OCI-LY3 (cell line): ENCODE results near the gene GPAM.
A peak's percentile ranks its signal among the peaks of the same experiment; 100 is the strongest.

Experiments
- H2AFZ ChIP-seq: fragments of 200-600, 300-600 bp; shearing (Covaris generic); 2 replicates; pipeline ENCODE4 v1.6.0; 2014; ENCODE audit warnings: antibody characterized with exemption, low read depth, low read length
- H3K27ac ChIP-seq: fragments of 200-600, 300-600 bp; sonication (generic); 2 replicates; pipeline ENCODE4 v1.5.1; 2014; ENCODE audit warnings: mild to moderate bottlenecking, low read length, moderate library complexity, mixed read lengths
- H3K27me3 ChIP-seq: fragments of 200-600, 300-600 bp; sonication (generic); 2 replicates; pipeline ENCODE4 v1.6.1; 2014; ENCODE audit warnings: low read depth, low read length, mixed read lengths
- H3K36me3 ChIP-seq: fragments of 200-600, 300-600 bp; sonication (generic); replicated peaks from 2 replicates; pipeline ENCODE3; 2014; ENCODE audit warnings: low read depth, low read length, mixed read lengths
- H3K4me1 ChIP-seq: fragments of 300-600, 200-600 bp; sonication (generic); 2 replicates; pipeline ENCODE4 v1.6.1; 2014; ENCODE audit warnings: low read length, mixed read lengths
- H3K4me2 ChIP-seq: fragments of 200-600, 300-600 bp; sonication (generic); 2 replicates; pipeline ENCODE4 v1.6.1; 2014; ENCODE audit warnings: low read length, mixed read lengths
- H3K4me3 ChIP-seq: fragments of 300-600, 200-600 bp; sonication (generic); 2 replicates; pipeline ENCODE4 v1.5.1; 2014; ENCODE audit warnings: antibody characterized with exemption, mild to moderate bottlenecking, low read length, moderate library complexity
- H3K79me2 ChIP-seq: fragments of 300-600, 200-600 bp; shearing (Covaris generic); 2 replicates; pipeline ENCODE4 v1.6.1; 2014; ENCODE audit warnings: mild to moderate bottlenecking, low read length, mixed read lengths
- H3K9ac ChIP-seq: fragments of 300-600, 200-600 bp; shearing (Covaris generic); 2 replicates; pipeline ENCODE4 v1.6.0; 2014; ENCODE audit warnings: mild to moderate bottlenecking, low read length, moderate library complexity
- H3K9me3 ChIP-seq: fragments of 200-600, 300-600 bp; shearing (Covaris generic); 2 replicates; pipeline ENCODE4 v1.6.1; 2014; ENCODE audit warnings: low read length, mixed read lengths; ENCODE audit not compliant: insufficient read depth
- H4K20me1 ChIP-seq: fragments of 200-600, 300-600 bp; sonication (generic); 2 replicates; pipeline ENCODE4 v1.6.1; 2016; ENCODE audit warnings: low read length, mixed read lengths; ENCODE audit not compliant: insufficient read depth
- EZH2phosphoT487 ChIP-seq: fragments of 200-600 bp; shearing (Covaris generic); IDR thresholded peaks from 2 replicates; pipeline ENCODE4 v1.6.1; 2018; ENCODE audit warnings: antibody characterized with exemption, mixed run types, low read depth
- TF ChIP-seq, protein P1 (sequence below): fragments of 200-600, 300-600 bp; sonication (generic); IDR thresholded peaks from 2 replicates; pipeline ENCODE4 v1.5.1; 2014; ENCODE audit warnings: antibody characterized with exemption, low read length, low read depth

Gene GPAM

GRCh38 chr10:112137154-112137987 is 46.2 kb downstream of the GPAM start:
- no peak overlapping the region for H3K4me2 ChIP-seq
- H4K20me1 ChIP-seq, result no peaks in the 10 kb centered on the region
- no peaks in the 10 kb centered on the region for H3K79me2 ChIP-seq
- no peak overlapping the region for H3K27ac ChIP-seq
- no peaks in the 10 kb centered on the region; the same call in 1 of the 2 replicates for H3K4me1 ChIP-seq
- H3K4me3 ChIP-seq, result no peak overlapping the region
- no peaks in the 10 kb centered on the region for H3K9me3 ChIP-seq
- H3K27me3 ChIP-seq, result no peaks in the 10 kb centered on the region
- no peak overlapping the region for H3K9ac ChIP-seq
- TF ChIP-seq EZH2phosphoT487, result no peak
- TF ChIP-seq, protein P1, sequence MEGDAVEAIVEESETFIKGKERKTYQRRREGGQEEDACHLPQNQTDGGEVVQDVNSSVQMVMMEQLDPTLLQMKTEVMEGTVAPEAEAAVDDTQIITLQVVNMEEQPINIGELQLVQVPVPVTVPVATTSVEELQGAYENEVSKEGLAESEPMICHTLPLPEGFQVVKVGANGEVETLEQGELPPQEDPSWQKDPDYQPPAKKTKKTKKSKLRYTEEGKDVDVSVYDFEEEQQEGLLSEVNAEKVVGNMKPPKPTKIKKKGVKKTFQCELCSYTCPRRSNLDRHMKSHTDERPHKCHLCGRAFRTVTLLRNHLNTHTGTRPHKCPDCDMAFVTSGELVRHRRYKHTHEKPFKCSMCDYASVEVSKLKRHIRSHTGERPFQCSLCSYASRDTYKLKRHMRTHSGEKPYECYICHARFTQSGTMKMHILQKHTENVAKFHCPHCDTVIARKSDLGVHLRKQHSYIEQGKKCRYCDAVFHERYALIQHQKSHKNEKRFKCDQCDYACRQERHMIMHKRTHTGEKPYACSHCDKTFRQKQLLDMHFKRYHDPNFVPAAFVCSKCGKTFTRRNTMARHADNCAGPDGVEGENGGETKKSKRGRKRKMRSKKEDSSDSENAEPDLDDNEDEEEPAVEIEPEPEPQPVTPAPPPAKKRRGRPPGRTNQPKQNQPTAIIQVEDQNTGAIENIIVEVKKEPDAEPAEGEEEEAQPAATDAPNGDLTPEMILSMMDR, result peak; percentile 70
- no peak overlapping the region for H2AFZ ChIP-seq
- no peaks in the 10 kb centered on the region for H3K36me3 ChIP-seq

DNA sequence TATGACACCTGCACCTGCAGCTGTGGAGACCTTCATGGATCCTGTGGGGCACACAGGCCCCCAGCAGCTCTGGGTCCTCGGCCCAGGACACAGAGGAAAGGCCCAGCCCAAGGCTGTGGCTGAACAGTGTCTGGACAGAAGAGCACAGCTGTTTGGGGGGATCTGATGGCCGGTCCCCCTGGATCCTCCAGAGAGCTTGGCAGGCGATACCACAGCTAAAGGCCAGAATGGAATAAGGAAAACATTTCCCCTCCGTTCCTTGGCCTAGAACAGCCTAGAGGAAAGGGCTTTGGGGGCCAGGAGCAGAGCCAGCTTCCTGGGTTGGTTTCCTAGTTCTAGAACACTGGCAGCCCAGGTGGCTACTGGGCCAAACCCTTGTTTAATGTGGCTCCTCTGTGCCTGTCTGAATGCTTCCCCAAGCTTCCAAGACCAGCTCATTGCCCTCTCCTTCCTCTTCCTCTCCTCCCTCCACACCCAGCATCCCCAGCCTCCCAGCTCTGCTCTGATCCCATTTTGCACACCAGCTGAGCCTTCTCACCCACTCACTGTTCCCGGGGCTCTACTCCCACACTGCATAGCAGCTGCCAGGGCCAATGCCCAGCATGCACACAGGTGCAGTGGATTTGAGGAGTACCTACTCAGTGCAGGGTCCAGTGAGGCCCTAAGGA is 46.9 kb downstream of the GPAM start:
- Histone ChIP-seq H3K9ac (no peak overlapping the region), H3K36me3 (no peaks in the 10 kb centered on the region), H4K20me1 (no peaks in the 10 kb centered on the region), H3K27me3 (no peaks in the 10 kb centered on the region), H3K79me2 (no peaks in the 10 kb centered on the region), H3K9me3 (no peaks in the 10 kb centered on the region), H3K4me2 (no peak overlapping the region), H3K4me3 (no peak overlapping the region), H3K27ac (no peak overlapping the region), H2AFZ (no peak overlapping the region), H3K4me1 (no peaks in the 10 kb centered on the region; the same call in 1 of the 2 replicates)
- TF ChIP-seq, protein P1, result no peak
- TF ChIP-seq EZH2phosphoT487, result no peak

DNA sequence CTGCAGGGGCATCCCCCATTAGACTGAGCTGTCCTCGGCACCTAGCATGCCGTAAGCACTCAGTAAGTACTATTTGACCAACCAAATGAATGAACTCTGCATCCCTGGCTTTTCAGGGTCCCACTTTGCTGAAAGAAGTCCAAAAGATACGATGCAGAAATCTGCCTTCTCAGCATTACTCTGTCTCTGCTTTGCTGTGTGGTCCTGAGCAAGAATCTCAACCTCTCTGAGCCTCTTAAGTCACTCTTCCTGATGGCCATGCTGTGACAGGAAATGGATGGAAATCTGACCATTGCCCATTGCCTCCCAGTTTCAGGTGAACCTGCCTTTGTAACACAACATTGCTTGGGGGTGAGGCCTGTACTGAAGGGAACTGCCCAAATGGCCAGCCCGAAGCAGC is 48.0 kb downstream of the GPAM start:
- no peaks in the 10 kb centered on the region; the same call in 1 of the 2 replicates for H3K4me1 ChIP-seq
- no peak overlapping the region for H3K27ac ChIP-seq
- H3K9me3 ChIP-seq, result no peaks in the 10 kb centered on the region
- no peak overlapping the region for H2AFZ ChIP-seq
- H3K4me2 ChIP-seq, result no peak overlapping the region
- H3K9ac ChIP-seq, result no peak overlapping the region
- no peak for TF ChIP-seq EZH2phosphoT487
- TF ChIP-seq, protein P1, result no peak
- H3K4me3 ChIP-seq, result no peak overlapping the region
- H3K27me3 ChIP-seq, result no peaks in the 10 kb centered on the region
- no peaks in the 10 kb centered on the region for H3K36me3 ChIP-seq
- H4K20me1 ChIP-seq, result no peaks in the 10 kb centered on the region
- H3K79me2 ChIP-seq, result no peaks in the 10 kb centered on the region

DNA sequence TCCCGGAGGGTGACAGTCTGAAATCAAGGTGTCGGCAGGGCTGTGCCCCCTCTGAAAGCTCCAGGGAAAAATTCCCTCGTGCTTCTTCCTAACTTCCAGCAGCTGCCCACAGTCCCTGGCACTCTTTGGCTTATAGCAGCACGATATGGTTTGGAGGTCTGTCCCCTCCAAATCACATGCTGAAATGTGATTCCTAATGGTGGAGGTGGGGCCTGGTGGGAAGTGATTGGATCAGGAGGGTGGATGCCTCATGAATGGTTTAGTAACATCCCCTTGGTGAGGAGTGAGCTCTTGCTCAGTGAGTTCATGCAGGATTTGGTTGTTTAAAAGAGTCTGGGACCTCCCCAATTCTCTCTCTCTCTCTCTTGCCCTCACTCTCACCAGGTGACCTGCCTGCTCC is 51.1 kb downstream of the GPAM start:
- H3K9ac ChIP-seq, result no peak overlapping the region
- H3K27me3 ChIP-seq, result no peaks in the 10 kb centered on the region
- H3K4me2 ChIP-seq, result no peak overlapping the region
- H3K4me3 ChIP-seq, result no peak overlapping the region
- no peaks in the 10 kb centered on the region for H4K20me1 ChIP-seq
- no peak overlapping the region for H3K27ac ChIP-seq
- H3K9me3 ChIP-seq, result no peaks in the 10 kb centered on the region
- H3K4me1 ChIP-seq, result no peaks in the 10 kb centered on the region
- no peaks in the 10 kb centered on the region for H3K36me3 ChIP-seq
- H3K79me2 ChIP-seq, result no peaks in the 10 kb centered on the region
- TF ChIP-seq, protein P1, result no peak
- no peak for TF ChIP-seq EZH2phosphoT487
- H2AFZ ChIP-seq, result no peak overlapping the region
